A673 (cell line): ENCODE measurements around the gene RACK1. TPM values are rescaled to one million over a fixed set of nuclear protein-coding genes. Genes with fewer than 3 reads are reported as not detected.
"Not testable (repeated sequence)": the region's sequence is repeated elsewhere in the genome, so short reads cannot be mapped to it uniquely, and the experiment has no call there.

Experiments
- BruUV-seq: library from RNA; stranded (reverse); fragments of 400-500 nt; replicated peaks from 2 replicates; lab custom pipeline; 2021; lab: Mats Ljungman, UMichigan
- CTCF ChIA-PET: fragments of 300-600 bp; sonication (Branson Sonifier 250); formaldehyde crosslinking; loops from one replicate; lab custom pipeline; 2022; ENCODE audit warnings: antibody characterized with exemption; lab: Charles Lee
- POLR2A ChIA-PET: fragments of 300-600 bp; sonication (Branson Sonifier 250); formaldehyde crosslinking; loops from one replicate; lab custom pipeline; 2022; ENCODE audit warnings: antibody characterized with exemption; ENCODE audit not compliant: low non-redundant PET; lab: Charles Lee
- DNase-seq: peaks from one replicate; pipeline ENCODE4 v3.0.0-alpha.2; 2015; ENCODE audit warnings: low spot score
- H3K27ac ChIP-seq: fragments of 200-600 bp; sonication (generic); 2 replicates; pipeline ENCODE4 v1.5.1; 2016; ENCODE audit warnings: mixed run types, low read depth, mild to moderate bottlenecking, mixed read lengths, antibody characterized with exemption, low read length; ENCODE audit not compliant: poor library complexity, severe bottlenecking
- H3K27me3 ChIP-seq: fragments of 200-600 bp; sonication (generic); replicated peaks from 2 replicates; pipeline ENCODE4 v1.6.1; 2017; ENCODE audit warnings: mixed run types, low read depth, mild to moderate bottlenecking, mixed read lengths, antibody characterized with exemption, low read length; ENCODE audit not compliant: insufficient read depth, poor library complexity
- H3K36me3 ChIP-seq: fragments of 200-600 bp; sonication (generic); 2 replicates; pipeline ENCODE4 v1.6.1; 2016; ENCODE audit warnings: mixed run types, mild to moderate bottlenecking, mixed read lengths, antibody characterized with exemption, low read length; ENCODE audit not compliant: insufficient read depth, poor library complexity, severe bottlenecking
- H3K4me1 ChIP-seq: fragments of 200-600 bp; sonication (generic); 2 replicates; pipeline ENCODE4 v1.6.1; 2017; ENCODE audit warnings: mixed run types, mild to moderate bottlenecking, mixed read lengths, antibody characterized with exemption, low read length; ENCODE audit not compliant: insufficient read depth, poor library complexity, severe bottlenecking
- H3K4me3 ChIP-seq: fragments of 200-600 bp; sonication (generic); 2 replicates; pipeline ENCODE4 v1.5.1; 2016; ENCODE audit warnings: low read depth, mixed run types, mild to moderate bottlenecking, mixed read lengths, low read length; ENCODE audit not compliant: poor library complexity, severe bottlenecking
- H3K9me3 ChIP-seq: fragments of 200-600 bp; sonication (generic); 2 replicates; pipeline ENCODE4 v1.6.1; 2016; ENCODE audit warnings: mixed run types, low read depth, mild to moderate bottlenecking, mixed read lengths, antibody characterized with exemption, low read length; ENCODE audit not compliant: poor library complexity, severe bottlenecking
- EZH2 ChIP-seq: fragments of 200-600 bp; sonication (generic); IDR thresholded peaks from 2 replicates; pipeline ENCODE4 v1.6.1; 2017; ENCODE audit warnings: borderline replicate concordance, low read depth, mild to moderate bottlenecking, mixed read lengths, antibody characterized with exemption, low read length; ENCODE audit not compliant: poor library complexity, severe bottlenecking
- intact Hi-C: fragments of 100-400 bp; cut with micrococcal nuclease; formaldehyde crosslinking; loops from one replicate; pipeline ENCODE4 v1.10.0; 2022; ENCODE audit not compliant: unreplicated experiment
- total RNA-seq: library from RNA; stranded (reverse); gene quantifications from 2 replicates; pipeline ENCODE4 v1.2.3, GENCODE V29; 2021
- TF ChIP-seq, protein P1 (sequence below): fragments of 300-800, 200-600 bp; sonication (generic); conservative IDR thresholded peaks from 2 replicates; pipeline ENCODE4 v1.5.1; 2017; ENCODE audit warnings: low read depth, mild to moderate bottlenecking, antibody characterized with exemption, low read length, moderate library complexity, mixed read lengths

Gene RACK1
- total RNA-seq, 1 experiment from 2014 or later, result 1,719 TPM

DNA sequence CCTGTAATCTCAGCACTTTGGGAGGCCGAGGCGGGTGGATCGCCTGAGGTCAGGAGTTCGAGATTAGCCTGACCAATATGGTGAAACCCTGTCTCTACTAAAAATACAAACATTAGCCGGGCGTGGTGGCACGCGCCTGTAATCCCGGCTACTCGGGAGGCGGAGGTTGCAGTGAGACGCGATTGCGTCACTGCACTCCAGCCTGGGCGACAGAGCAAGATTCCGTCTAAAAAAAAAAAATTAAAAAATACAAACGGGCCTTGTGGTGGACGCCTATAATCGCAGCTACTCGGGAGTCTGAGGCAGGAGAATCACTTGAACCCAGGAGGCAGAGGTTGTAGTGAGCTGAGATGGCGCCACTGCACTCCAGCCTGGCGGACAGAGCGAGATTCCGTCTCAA, 34.7 kb downstream of the RACK1 start:
- CTCF ChIA-PET, BruUV-seq, H3K27me3 ChIP-seq, H3K36me3 ChIP-seq, POLR2A ChIA-PET, intact Hi-C loops, H3K27ac ChIP-seq, DNase-seq, H3K4me1 ChIP-seq, H3K9me3 ChIP-seq, H3K4me3 ChIP-seq: not testable (repeated sequence)

DNA sequence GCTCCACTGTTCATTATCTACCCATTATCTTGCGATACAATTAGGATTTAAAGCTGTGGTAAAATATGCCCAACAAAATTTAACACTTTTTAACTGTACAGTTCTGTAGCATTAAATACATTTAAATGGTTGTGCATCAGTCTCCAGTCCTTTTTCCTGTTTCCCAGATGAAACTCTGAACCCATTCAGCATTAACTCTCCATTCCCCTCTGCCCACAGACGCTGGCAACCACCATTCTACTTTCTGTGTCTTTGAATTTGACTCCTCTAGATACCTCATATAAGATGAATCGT, 35.8 kb downstream of the RACK1 start:
- TF ChIP-seq, protein P1, sequence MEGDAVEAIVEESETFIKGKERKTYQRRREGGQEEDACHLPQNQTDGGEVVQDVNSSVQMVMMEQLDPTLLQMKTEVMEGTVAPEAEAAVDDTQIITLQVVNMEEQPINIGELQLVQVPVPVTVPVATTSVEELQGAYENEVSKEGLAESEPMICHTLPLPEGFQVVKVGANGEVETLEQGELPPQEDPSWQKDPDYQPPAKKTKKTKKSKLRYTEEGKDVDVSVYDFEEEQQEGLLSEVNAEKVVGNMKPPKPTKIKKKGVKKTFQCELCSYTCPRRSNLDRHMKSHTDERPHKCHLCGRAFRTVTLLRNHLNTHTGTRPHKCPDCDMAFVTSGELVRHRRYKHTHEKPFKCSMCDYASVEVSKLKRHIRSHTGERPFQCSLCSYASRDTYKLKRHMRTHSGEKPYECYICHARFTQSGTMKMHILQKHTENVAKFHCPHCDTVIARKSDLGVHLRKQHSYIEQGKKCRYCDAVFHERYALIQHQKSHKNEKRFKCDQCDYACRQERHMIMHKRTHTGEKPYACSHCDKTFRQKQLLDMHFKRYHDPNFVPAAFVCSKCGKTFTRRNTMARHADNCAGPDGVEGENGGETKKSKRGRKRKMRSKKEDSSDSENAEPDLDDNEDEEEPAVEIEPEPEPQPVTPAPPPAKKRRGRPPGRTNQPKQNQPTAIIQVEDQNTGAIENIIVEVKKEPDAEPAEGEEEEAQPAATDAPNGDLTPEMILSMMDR, result no peak
- TF ChIP-seq EZH2, result no peak
- Histone ChIP-seq H3K4me1 (peaks cover 6% of the 10 kb centered on the region), H3K4me3 (peak overlapping the region; percentile 72), H3K27ac (no peak overlapping the region), H3K27me3 (no peaks in the 10 kb centered on the region), H3K9me3 (no peaks in the 10 kb centered on the region), H3K36me3 (no peaks in the 10 kb centered on the region)
- BruUV-seq, result no TSS peak
- no peak for DNase-seq
- ChIA-PET CTCF (interaction anchor here (0.6 to 0.7 kb wide), 2 partner anchors 18 to 40 kb away, joined by 4 to 5 read pairs; no protein-coding TSS in a partner anchor), POLR2A (no interaction called here)
- intact Hi-C loops, result loop anchor here (1.0 kb wide), 2 partner anchors 10 to 20 kb away; no protein-coding TSS in a partner anchor

DNA sequence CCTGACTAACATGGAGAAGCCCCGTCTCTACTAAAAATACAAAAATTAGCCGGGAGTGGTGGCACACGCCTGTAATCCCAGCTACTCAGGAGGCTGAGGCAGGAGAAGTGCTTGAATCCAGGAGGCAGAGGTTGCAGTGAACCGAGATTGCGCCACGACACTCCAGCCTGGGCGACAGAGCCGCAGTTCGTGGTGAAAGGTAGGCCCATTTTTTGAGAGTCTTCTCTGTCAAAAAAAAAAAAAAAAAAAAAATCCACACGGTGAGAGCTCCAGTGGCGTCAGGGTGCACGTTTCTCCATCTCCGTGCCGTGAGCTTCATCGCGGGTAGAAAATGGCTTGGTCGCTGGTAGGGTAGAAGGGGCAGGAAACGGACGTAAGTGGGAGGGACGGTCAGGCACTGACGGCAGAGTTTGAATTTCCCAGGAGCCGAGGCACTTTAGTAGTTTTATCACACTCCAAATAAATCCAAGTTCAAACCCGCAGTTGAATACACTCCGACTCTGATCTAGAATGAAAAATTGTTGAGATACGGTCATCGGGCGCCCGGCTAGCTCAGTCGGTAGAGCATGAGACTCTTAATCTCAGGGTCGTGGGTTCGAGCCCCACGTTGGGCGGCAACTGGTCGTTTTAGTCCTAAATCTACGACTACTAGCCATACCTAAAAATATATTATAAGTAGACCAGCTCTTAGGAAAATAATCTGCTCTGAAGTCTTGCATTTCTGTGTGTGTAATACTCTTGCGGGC, 36.3 kb downstream of the RACK1 start:
- intact Hi-C loops, result loop anchor here (1.0 kb wide), 2 partner anchors 11 to 19 kb away; no protein-coding TSS in a partner anchor
- TSS peak; percentile 100 for BruUV-seq
- Histone ChIP-seq H3K4me1 (peaks cover 6% of the 10 kb centered on the region), H3K4me3 (peak overlapping the region; percentile 72), H3K27ac (peak overlapping the region; percentile 85), H3K9me3 (no peaks in the 10 kb centered on the region), H3K27me3 (no peaks in the 10 kb centered on the region), H3K36me3 (no peaks in the 10 kb centered on the region)
- TF ChIP-seq EZH2, result no peak
- DNase-seq, result peak; percentile 93
- ChIA-PET CTCF (interaction anchor here (0.6 to 0.9 kb wide), 3 partner anchors 16 to 39 kb away, joined by 3 to 5 read pairs (median 4); partner anchors contain the start of gene TRIM41), POLR2A (no interaction called here)

DNA sequence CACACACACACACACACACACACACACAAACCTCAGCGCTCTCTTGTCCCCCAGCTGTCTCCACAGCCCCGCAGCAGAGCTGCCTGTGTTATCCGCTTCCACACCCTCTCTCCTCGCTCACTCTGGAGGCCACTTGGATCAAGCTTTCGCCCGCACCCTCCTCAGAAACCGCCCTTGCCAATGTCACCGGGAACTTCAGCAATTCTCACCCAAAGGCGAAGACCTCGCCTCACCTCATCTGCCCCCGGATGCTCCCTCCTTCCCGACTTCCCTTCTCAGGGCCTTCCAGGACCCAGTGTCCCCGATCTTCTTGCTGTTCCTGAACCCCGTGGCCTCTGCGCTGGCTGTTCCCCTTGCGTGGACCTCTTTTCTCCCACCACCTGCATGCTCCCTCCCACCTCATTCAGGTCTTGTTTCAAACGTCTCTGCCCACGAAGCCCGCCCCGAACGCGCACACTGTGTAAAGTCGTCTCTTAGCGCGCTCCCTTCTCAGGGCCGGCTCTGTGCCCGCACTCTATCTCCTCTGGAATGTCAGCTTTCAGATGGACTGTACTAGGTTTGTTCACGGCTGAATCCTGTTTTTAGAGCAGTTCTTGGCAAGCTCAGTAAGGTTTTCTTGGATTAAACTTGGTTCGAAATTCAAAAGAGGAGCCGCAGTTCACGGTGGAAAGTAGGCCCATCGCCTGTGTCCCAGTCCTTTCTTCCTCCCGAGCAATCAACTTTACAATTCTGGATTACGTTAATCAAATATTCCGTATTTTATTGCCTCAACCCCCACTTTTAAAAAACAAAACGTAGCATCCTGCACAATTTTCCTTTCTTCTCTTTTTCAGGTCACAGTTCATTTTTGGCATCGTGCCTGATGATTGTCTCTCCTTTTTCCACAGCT, 37.7 kb downstream of the RACK1 start:
- no peak for DNase-seq
- no TSS peak for BruUV-seq
- intact Hi-C loops, result no loop called here
- CTCF ChIA-PET, result interaction anchor here (1.0 kb wide), 1 partner anchor 22 kb away, joined by 3 read pairs; no protein-coding TSS in a partner anchor
- POLR2A ChIA-PET, result no interaction called here
- H3K27me3 ChIP-seq, result no peaks in the 10 kb centered on the region
- H3K36me3 ChIP-seq, result no peaks in the 10 kb centered on the region
- H3K9me3 ChIP-seq, result no peaks in the 10 kb centered on the region
- H3K4me3 ChIP-seq, result peak overlapping the region; percentile 72
- no peak overlapping the region for H3K27ac ChIP-seq
- H3K4me1 ChIP-seq, result peaks cover 6% of the 10 kb centered on the region
- TF ChIP-seq EZH2, result no peak
- TF ChIP-seq, protein P1, result no peak
